H1 (cell line): ENCODE measurements around the gene ZNF407. TPM values are rescaled to one million over a fixed set of nuclear protein-coding genes. Genes with fewer than 3 reads are reported as not detected.

ENCODE experiments used
- CTCF ChIA-PET: fragments of 300-600 bp; sonication (Branson Sonifier 250); formaldehyde crosslinking; loops from one replicate; lab custom pipeline; 2021; ENCODE audit not compliant: partially characterized antibody; lab: Charles Lee
- POLR2A ChIA-PET: fragments of 300-600 bp; sonication (Branson Sonifier 250); formaldehyde crosslinking; loops from one replicate; lab custom pipeline; 2021; ENCODE audit warnings: inconsistent platforms; ENCODE audit not compliant: partially characterized antibody; lab: Charles Lee
- DNase-seq, 2 experiments: peaks; one replicate each; pipeline versions ENCODE4 v3.0.0 to v3.0.0-alpha.2; 2010 to 2022; ENCODE audit warnings: low spot score in 2 of 2, low read depth in 1 of 2, mixed read lengths in 1 of 2
- FAIRE-seq: peaks from 2 replicates; lab custom pipeline; 2011; peaks lifted over from hg19 to GRCh38; lab: Jason Lieb, UNC
- H2AFZ ChIP-seq: 2 replicates; pipeline ENCODE4 v1.8.1; 2012; ENCODE audit warnings: low read length, inconsistent platforms
- H2AK5ac ChIP-seq: 2 replicates; pipeline ENCODE4 v1.6.1; 2013; ENCODE audit warnings: low read depth, low read length
- H2BK120ac ChIP-seq: replicated peaks from 2 replicates; pipeline ENCODE3; 2013; ENCODE audit warnings: low read depth, low read length, inconsistent platforms
- H2BK12ac ChIP-seq: 2 replicates; pipeline ENCODE4 v1.6.1; 2013; ENCODE audit warnings: low read depth, low read length
- H2BK15ac ChIP-seq: 2 replicates; pipeline ENCODE4 v1.6.1; 2013; ENCODE audit warnings: low read length
- H2BK20ac ChIP-seq: 2 replicates; pipeline ENCODE4 v1.6.1; 2013; ENCODE audit warnings: low read length
- H2BK5ac ChIP-seq: 2 replicates; pipeline ENCODE4 v1.6.1; 2013; ENCODE audit warnings: low read depth, low read length
- H3K14ac ChIP-seq: 2 replicates; pipeline ENCODE4 v1.6.1; 2013; ENCODE audit warnings: inconsistent platforms; ENCODE audit not compliant: insufficient read length
- H3K18ac ChIP-seq: 2 replicates; pipeline ENCODE4 v1.6.1; 2013; ENCODE audit warnings: low read length; ENCODE audit errors: extremely low read depth
- H3K23ac ChIP-seq: 2 replicates; pipeline ENCODE4 v1.6.1; 2013; ENCODE audit warnings: inconsistent platforms; ENCODE audit not compliant: insufficient read length
- H3K23me2 ChIP-seq: 2 replicates; pipeline ENCODE4 v1.6.1; 2013; ENCODE audit warnings: low read depth, low read length
- H3K27ac ChIP-seq: 2 replicates; pipeline ENCODE4 v1.6.1; 2011; ENCODE audit warnings: low read depth, low read length, inconsistent platforms
- H3K27me3 ChIP-seq, 4 experiments: replicated peaks in 1 of 4; 1 replicate in 1 of 4; 2 replicates in 3 of 4; pipeline versions ENCODE4 v1.6.1 to v1.8.1; 2011 to 2013; ENCODE audit warnings: low read length in 3 of 4, mild to moderate bottlenecking in 3 of 4, inconsistent platforms in 2 of 4, mixed read lengths in 2 of 4, moderate library complexity in 1 of 4; ENCODE audit not compliant: control insufficient read depth in 3 of 4, insufficient read depth in 3 of 4; ENCODE audit errors: extremely low read depth in 1 of 4
- H3K36me3 ChIP-seq, 4 experiments: 2 replicates each; pipeline versions ENCODE4 v1.6.1 to v1.8.1; 2011 to 2013; ENCODE audit warnings: mild to moderate bottlenecking in 4 of 4, low read length in 3 of 4, moderate library complexity in 2 of 4, control low read depth in 1 of 4, inconsistent platforms in 1 of 4; ENCODE audit not compliant: insufficient read depth in 4 of 4, control insufficient read depth in 2 of 4
- H3K4ac ChIP-seq: replicated peaks from 2 replicates; pipeline ENCODE3; 2013; ENCODE audit warnings: low read length, low read depth, mixed read lengths, inconsistent platforms; ENCODE audit not compliant: insufficient read length
- H3K4me1 ChIP-seq, 4 experiments: replicated peaks in 1 of 4; 1 replicate in 1 of 4; 2 replicates in 3 of 4; pipeline versions ENCODE4 v1.6.1 to v1.8.1; 2011 to 2013; ENCODE audit warnings: low read length in 3 of 4, inconsistent platforms in 2 of 4, mixed read lengths in 1 of 4; ENCODE audit not compliant: insufficient read depth in 4 of 4, control insufficient read depth in 3 of 4
- H3K4me2 ChIP-seq, 2 experiments: 2 replicates each; pipeline versions ENCODE4 v1.6.1 to v1.8.1; 2011 to 2013; ENCODE audit warnings: low read depth in 2 of 2, low read length in 2 of 2, control low read depth in 1 of 2, inconsistent platforms in 1 of 2, mild to moderate bottlenecking in 1 of 2; ENCODE audit not compliant: insufficient read depth in 1 of 2
- H3K4me3 ChIP-seq, 4 experiments: fragments of 200-600, 300-600 bp in 1 of 4; sonication (generic), shearing (Covaris generic), sonication (Bioruptor Twin) in 1 of 4; 2 replicates each; pipeline versions ENCODE4 v1.5.1 to v1.8.1; 2011 to 2016; ENCODE audit warnings: low read length in 4 of 4, low read depth in 3 of 4, control low read depth in 2 of 4, inconsistent platforms in 2 of 4, mild to moderate bottlenecking in 2 of 4, mixed read lengths in 1 of 4, moderate library complexity in 1 of 4; ENCODE audit not compliant: insufficient read depth in 2 of 4; ENCODE audit errors: extremely low read depth in 1 of 4
- H3K56ac ChIP-seq: replicated peaks from 2 replicates; pipeline ENCODE3; 2013; ENCODE audit warnings: low read depth, mild to moderate bottlenecking, mixed read lengths, low read length, inconsistent platforms; ENCODE audit not compliant: insufficient read length
- H3K79me1 ChIP-seq: 2 replicates; pipeline ENCODE4 v1.6.1; 2013; ENCODE audit warnings: low read depth, low read length, control low read depth
- H3K79me2 ChIP-seq, 2 experiments: 2 replicates each; pipeline versions ENCODE4 v1.6.1 to v1.8.1; 2012 to 2013; ENCODE audit warnings: low read length in 2 of 2, mild to moderate bottlenecking in 2 of 2, inconsistent platforms in 1 of 2; ENCODE audit not compliant: insufficient read depth in 2 of 2, control insufficient read depth in 1 of 2
- H3K9ac ChIP-seq, 4 experiments: replicated peaks in 1 of 4; 1 replicate in 1 of 4; 2 replicates in 3 of 4; pipeline versions ENCODE4 v1.6.1 to v1.8.1; 2011 to 2013; ENCODE audit warnings: low read depth in 3 of 4, low read length in 3 of 4, control low read depth in 2 of 4, mild to moderate bottlenecking in 2 of 4, moderate library complexity in 2 of 4, inconsistent platforms in 1 of 4; ENCODE audit errors: extremely low read depth in 1 of 4
- H3K9me3 ChIP-seq, 2 experiments: 2 replicates each; pipeline versions ENCODE4 v1.6.1 to v1.8.1; 2012 to 2013; ENCODE audit warnings: mild to moderate bottlenecking in 2 of 2, moderate library complexity in 2 of 2, control low read depth in 1 of 2, inconsistent platforms in 1 of 2, low read depth in 1 of 2, low read length in 1 of 2, mixed read lengths in 1 of 2; ENCODE audit not compliant: insufficient read depth in 2 of 2
- H4K20me1 ChIP-seq, 2 experiments: replicated peaks in 1 of 2; 2 replicates each; pipeline versions ENCODE3 to v1.8.1; 2011 to 2013; ENCODE audit warnings: inconsistent platforms in 2 of 2, low read length in 2 of 2, mild to moderate bottlenecking in 1 of 2; ENCODE audit not compliant: insufficient read depth in 2 of 2, control insufficient read depth in 1 of 2
- H4K5ac ChIP-seq: 2 replicates; pipeline ENCODE4 v1.6.1; 2013; ENCODE audit warnings: low read length, low read depth, mixed read lengths, inconsistent platforms; ENCODE audit not compliant: insufficient read length
- H4K8ac ChIP-seq: 2 replicates; pipeline ENCODE4 v1.8.0; 2013; ENCODE audit warnings: mild to moderate bottlenecking, moderate library complexity, low read length, inconsistent platforms; ENCODE audit not compliant: insufficient read depth; ENCODE audit errors: extremely low read depth
- H4K91ac ChIP-seq: replicated peaks from 2 replicates; pipeline ENCODE3; 2013; ENCODE audit warnings: low read length, mixed read lengths, inconsistent platforms; ENCODE audit not compliant: insufficient read length
- BRCA1 ChIP-seq: IDR thresholded peaks from 2 replicates; pipeline ENCODE4 v1.6.1; 2012; ENCODE audit warnings: low read depth, low read length, improper control_type of control experiment
- CREB1 ChIP-seq: IDR thresholded peaks from 2 replicates; pipeline ENCODE4 v1.6.1; 2012; ENCODE audit warnings: inconsistent platforms
- EGR1 ChIP-seq: IDR thresholded peaks from 2 replicates; pipeline ENCODE4 v1.6.1; 2011; ENCODE audit warnings: low read depth, low read length, borderline replicate concordance
- EZH2 ChIP-seq: fragments of 200-600 bp; sonication (generic); IDR thresholded peaks from 2 replicates; pipeline ENCODE4 v1.7.1; 2012; ENCODE audit warnings: low read depth, mild to moderate bottlenecking, moderate library complexity, low read length, inconsistent platforms; ENCODE audit not compliant: severe bottlenecking
- FOSL1 ChIP-seq: IDR thresholded peaks from 2 replicates; pipeline ENCODE4 v1.6.1; 2011; ENCODE audit warnings: mild to moderate bottlenecking, low read depth, low read length, moderate library complexity; ENCODE audit not compliant: insufficient read depth
- GTF2F1 ChIP-seq: IDR thresholded peaks from 2 replicates; pipeline ENCODE4 v1.6.1; 2012; ENCODE audit warnings: low read depth, low read length, improper control_type of control experiment, borderline replicate concordance
- KDM1A ChIP-seq: fragments of 200-600, 300-600 bp; sonication (generic); IDR thresholded peaks from 2 replicates; pipeline ENCODE4 v1.7.1; 2016; ENCODE audit warnings: mild to moderate bottlenecking, low read length, borderline replicate concordance
- POLR2A ChIP-seq, 2 experiments: IDR thresholded peaks; 1 replicate in 1 of 2; 2 replicates in 1 of 2; pipeline ENCODE4 v1.6.1; 2011; ENCODE audit warnings: low read depth in 2 of 2, low read length in 2 of 2, mild to moderate bottlenecking in 2 of 2; ENCODE audit errors: control extremely low read depth in 1 of 2
- SP2 ChIP-seq: IDR thresholded peaks from 2 replicates; pipeline ENCODE4 v1.6.1; 2012; ENCODE audit warnings: mild to moderate bottlenecking, low read length, inconsistent platforms
- SP4 ChIP-seq: IDR thresholded peaks from 2 replicates; pipeline ENCODE4 v1.6.1; 2012; ENCODE audit warnings: low read length, inconsistent platforms
- SRF ChIP-seq: IDR thresholded peaks from 2 replicates; pipeline ENCODE4 v1.6.1; 2011; ENCODE audit warnings: mild to moderate bottlenecking, low read depth, low read length, moderate library complexity
- YY1 ChIP-seq: IDR thresholded peaks from 2 replicates; pipeline ENCODE4 v1.6.1; 2011; ENCODE audit warnings: low read depth, mild to moderate bottlenecking, low read length
- polyA plus RNA-seq, 7 experiments: library from polyadenylated mRNA; depleted of rRNA in 3 of 7; stranded (reverse) in 5 of 7; unstranded in 2 of 7; fragments of >200 nt in 5 of 7; fragments of 200-250 nt in 2 of 7; gene quantifications; 1 replicate in 5 of 7; 2 replicates in 1 of 7; 4 replicates in 1 of 7; pipeline versions ENCODE4 v1.2.1 to v1.2.3, GENCODE V29; 2011 to 2013; ENCODE audit warnings: missing spikeins in 2 of 7, mixed read lengths in 2 of 7
- total RNA-seq: library from RNA; stranded (reverse); fragmentation: NEBNext Ultra II Directional; extraction: Animal tissue kit (Norgen Biotek cat#: 25700); gene quantifications from 2 replicates; pipeline ENCODE4 v1.2.1, GENCODE V29; 2021
- TF ChIP-seq, protein P1 (sequence below): IDR thresholded peaks from 2 replicates; pipeline ENCODE4 v1.6.1; 2012; ENCODE audit warnings: inconsistent platforms

Gene ZNF407
- total and polyA plus RNA-seq, 2 of the 8 experiments (the other 6 are each of a cell fraction or from before 2014, with no cell fraction given), result 1.5 to 6.8 TPM

DNA sequence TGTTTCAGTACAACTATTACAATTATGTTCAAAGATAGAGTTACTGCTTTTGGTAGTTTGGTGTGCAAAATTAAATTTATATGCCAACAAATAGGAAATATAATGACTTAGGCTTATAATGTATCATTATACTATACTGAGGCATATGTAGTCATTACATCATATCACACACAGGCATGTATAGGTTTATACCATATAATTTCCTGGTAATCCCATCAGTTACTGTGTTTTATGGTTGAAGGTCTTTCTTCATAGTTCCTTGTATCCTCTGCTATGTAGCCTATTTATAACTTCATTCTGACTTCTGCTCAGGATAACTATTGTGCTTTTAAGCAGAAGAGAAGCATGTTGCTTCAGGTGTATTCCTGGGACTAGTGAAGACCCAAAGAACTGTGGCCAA, 110.5 kb downstream of the ZNF407 start:
- H3K23me2 ChIP-seq, result no peaks in the 10 kb centered on the region
- no peak overlapping the region for H2BK5ac ChIP-seq
- no peak overlapping the region for H3K4me2 ChIP-seq
- TF ChIP-seq EGR1, result no peak
- no peak for TF ChIP-seq YY1
- no peak for TF ChIP-seq GTF2F1
- no peak for TF ChIP-seq SP2
- TF ChIP-seq EZH2, result no peak
- TF ChIP-seq SP4, result no peak
- TF ChIP-seq, protein P1, sequence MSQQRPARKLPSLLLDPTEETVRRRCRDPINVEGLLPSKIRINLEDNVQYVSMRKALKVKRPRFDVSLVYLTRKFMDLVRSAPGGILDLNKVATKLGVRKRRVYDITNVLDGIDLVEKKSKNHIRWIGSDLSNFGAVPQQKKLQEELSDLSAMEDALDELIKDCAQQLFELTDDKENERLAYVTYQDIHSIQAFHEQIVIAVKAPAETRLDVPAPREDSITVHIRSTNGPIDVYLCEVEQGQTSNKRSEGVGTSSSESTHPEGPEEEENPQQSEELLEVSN, result no peak
- no peak for TF ChIP-seq KDM1A
- no peak for TF ChIP-seq BRCA1
- TF ChIP-seq SRF, result no peak
- TF ChIP-seq CREB1, result no peak
- TF ChIP-seq POLR2A (IDR thresholded peaks at IDR 0.05; ENCODE audit: control extremely low read depth in 1 of 2, low read depth in 2 of 2, low read length in 2 of 2), result no peak
- TF ChIP-seq FOSL1, result no peak
- H3K79me1 ChIP-seq, result no peaks in the 10 kb centered on the region
- no peaks in the 10 kb centered on the region for H3K79me2 ChIP-seq
- no peak overlapping the region for H2AFZ ChIP-seq
- no peak overlapping the region for H2BK120ac ChIP-seq
- H3K4me1 ChIP-seq, result peaks cover 0 to 8% (median 4%) of the 10 kb centered on the region in 4 experiments; a peak in 3 of 7 replicates
- H3K27ac ChIP-seq, result no peak overlapping the region
- H2AK5ac ChIP-seq, result no peak overlapping the region
- H3K56ac ChIP-seq, result no peak overlapping the region
- H4K5ac ChIP-seq, result no peak overlapping the region
- no peak overlapping the region for H3K23ac ChIP-seq
- no peak overlapping the region for H3K4ac ChIP-seq
- H3K18ac ChIP-seq, result no peak overlapping the region
- H3K9me3 ChIP-seq, result no peaks in the 10 kb centered on the region
- H3K36me3 ChIP-seq, result no peaks in the 10 kb centered on the region
- FAIRE-seq (no peak), DNase-seq (no peak)
- no peak overlapping the region for H2BK15ac ChIP-seq
- H3K9ac ChIP-seq, result no peak overlapping the region
- no peak overlapping the region for H2BK12ac ChIP-seq
- H4K20me1 ChIP-seq, result no peaks in the 10 kb centered on the region
- ChIA-PET POLR2A (no interaction called here), CTCF (interaction anchor here (0.6 to 0.8 kb wide), 2 partner anchors 21 to 111 kb away, joined by 3 read pairs; no protein-coding TSS in a partner anchor)
- no peak overlapping the region for H4K8ac ChIP-seq
- no peak overlapping the region for H4K91ac ChIP-seq
- H3K27me3 ChIP-seq, result peaks cover 0 to 1% (median 0%) of the 10 kb centered on the region in 4 experiments; a peak in 1 of 7 replicates
- no peak overlapping the region for H2BK20ac ChIP-seq
- no peak overlapping the region for H3K14ac ChIP-seq
- H3K4me3 ChIP-seq, result no peak overlapping the region
